OCI-LY1 (cell line): ENCODE results near the gene KIRREL3.

Source experiments
- H2AFZ ChIP-seq: fragments of 200-600 bp; sonication (generic), shearing (Covaris generic); 2 replicates; pipeline ENCODE4 v1.6.0; 2014; ENCODE audit warnings: antibody characterized with exemption, mild to moderate bottlenecking, low read length
- H3F3A ChIP-seq: fragments of 200-600 bp; sonication (generic), shearing (Covaris generic); 2 replicates; pipeline ENCODE4 v1.6.0; 2014; ENCODE audit warnings: mild to moderate bottlenecking, antibody characterized with exemption, low read length, moderate library complexity; ENCODE audit not compliant: insufficient read depth
- H3K27ac ChIP-seq: fragments of 200-600 bp; sonication (generic); 2 replicates; pipeline ENCODE4 v1.5.1; 2014; ENCODE audit warnings: low read length, mixed run types, mild to moderate bottlenecking, low read depth; ENCODE audit not compliant: poor library complexity, severe bottlenecking
- H3K27me3 ChIP-seq: fragments of 200-600 bp; sonication (generic); 2 replicates; pipeline ENCODE4 v1.6.0; 2014; ENCODE audit warnings: antibody characterized with exemption, mild to moderate bottlenecking, low read length, moderate library complexity; ENCODE audit not compliant: insufficient read depth
- H3K36me3 ChIP-seq: fragments of 200-600 bp; sonication (generic); 2 replicates; pipeline ENCODE4 v1.6.1; 2014; ENCODE audit warnings: mild to moderate bottlenecking, antibody characterized with exemption, low read length, moderate library complexity, mixed read lengths; ENCODE audit not compliant: insufficient read depth
- H3K4me1 ChIP-seq: fragments of 200-600 bp; sonication (generic); 2 replicates; pipeline ENCODE4 v1.5.1; 2014; ENCODE audit warnings: mild to moderate bottlenecking, low read length, moderate library complexity; ENCODE audit not compliant: insufficient read depth, severe bottlenecking
- H3K4me2 ChIP-seq: fragments of 200-600 bp; sonication (generic), shearing (Covaris generic); 2 replicates; pipeline ENCODE4 v1.6.1; 2014; ENCODE audit warnings: low read length
- H3K4me3 ChIP-seq: fragments of 200-600 bp; sonication (generic); 2 replicates; pipeline ENCODE4 v1.5.1; 2014; ENCODE audit warnings: low read length, low read depth, mild to moderate bottlenecking, mixed read lengths; ENCODE audit not compliant: poor library complexity, severe bottlenecking
- H3K79me2 ChIP-seq: fragments of 200-600 bp; shearing (Covaris generic); 2 replicates; pipeline ENCODE4 v1.6.1; 2016; ENCODE audit warnings: mixed run types, low read length, mixed read lengths; ENCODE audit not compliant: insufficient read depth
- H3K9ac ChIP-seq: fragments of 200-600 bp; sonication (generic), shearing (Covaris generic); 2 replicates; pipeline ENCODE4 v1.6.1; 2014; ENCODE audit warnings: mild to moderate bottlenecking, low read length, mixed read lengths
- H3K9me2 ChIP-seq: fragments of 200-600 bp; sonication (generic), shearing (Covaris generic); 2 replicates; pipeline ENCODE4 v1.6.1; 2014; ENCODE audit warnings: low read depth, mild to moderate bottlenecking, low read length, mixed read lengths
- H3K9me3 ChIP-seq: fragments of 200-600 bp; shearing (Covaris generic); 2 replicates; pipeline ENCODE4 v1.6.1; 2014; ENCODE audit warnings: low read length, mixed read lengths
- H4K20me1 ChIP-seq: fragments of 200-600 bp; sonication (generic), shearing (Covaris generic); 2 replicates; pipeline ENCODE4 v1.6.0; 2016; ENCODE audit warnings: mild to moderate bottlenecking, low read length; ENCODE audit not compliant: insufficient read depth
- EZH2 ChIP-seq: fragments of 200-600 bp; sonication (generic), shearing (Covaris generic); IDR thresholded peaks from 2 replicates; pipeline ENCODE4 v1.8.0; 2017; ENCODE audit warnings: borderline replicate concordance, mixed run types, mild to moderate bottlenecking, antibody characterized with exemption, low read length, moderate library complexity, mixed read lengths
- TF ChIP-seq, protein P1 (sequence below): fragments of 200-600 bp; sonication (generic), shearing (Covaris generic); IDR thresholded peaks from 2 replicates; pipeline ENCODE4 v1.5.1; 2017; ENCODE audit warnings: mild to moderate bottlenecking, antibody characterized with exemption, low read length, moderate library complexity, mixed read lengths

KIRREL3 gene

DNA sequence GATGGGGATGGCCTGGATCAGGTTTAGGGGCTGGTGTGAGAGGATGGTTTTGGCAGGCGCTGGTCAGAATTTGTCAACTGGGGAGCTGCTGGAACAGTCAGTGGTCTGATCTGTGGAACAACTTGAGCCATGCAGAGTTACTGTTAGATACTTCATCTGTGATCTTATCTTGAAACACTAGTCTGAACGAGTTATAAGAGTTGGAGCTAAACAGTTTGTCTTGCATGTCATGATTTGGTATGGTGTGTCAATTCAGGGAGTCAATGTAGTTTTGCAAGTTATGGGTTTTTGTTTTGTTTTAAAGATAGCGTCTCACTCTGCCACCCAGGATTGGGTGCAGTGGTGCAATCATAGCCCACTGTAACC lies 591.0 kb downstream of the KIRREL3 start:
- no peaks in the 10 kb centered on the region for H4K20me1 ChIP-seq
- H3F3A ChIP-seq: no peaks in the 10 kb centered on the region
- no peak overlapping the region for H3K27ac ChIP-seq
- no peak overlapping the region for H3K4me3 ChIP-seq
- no peak overlapping the region for H3K9ac ChIP-seq
- H3K9me2 ChIP-seq: no peaks in the 10 kb centered on the region
- H3K4me2 ChIP-seq: no peak overlapping the region
- H3K9me3 ChIP-seq: no peaks in the 10 kb centered on the region
- H3K4me1 ChIP-seq: no peaks in the 10 kb centered on the region
- H3K36me3 ChIP-seq: no peaks in the 10 kb centered on the region
- no peak for TF ChIP-seq EZH2
- TF ChIP-seq, protein P1, sequence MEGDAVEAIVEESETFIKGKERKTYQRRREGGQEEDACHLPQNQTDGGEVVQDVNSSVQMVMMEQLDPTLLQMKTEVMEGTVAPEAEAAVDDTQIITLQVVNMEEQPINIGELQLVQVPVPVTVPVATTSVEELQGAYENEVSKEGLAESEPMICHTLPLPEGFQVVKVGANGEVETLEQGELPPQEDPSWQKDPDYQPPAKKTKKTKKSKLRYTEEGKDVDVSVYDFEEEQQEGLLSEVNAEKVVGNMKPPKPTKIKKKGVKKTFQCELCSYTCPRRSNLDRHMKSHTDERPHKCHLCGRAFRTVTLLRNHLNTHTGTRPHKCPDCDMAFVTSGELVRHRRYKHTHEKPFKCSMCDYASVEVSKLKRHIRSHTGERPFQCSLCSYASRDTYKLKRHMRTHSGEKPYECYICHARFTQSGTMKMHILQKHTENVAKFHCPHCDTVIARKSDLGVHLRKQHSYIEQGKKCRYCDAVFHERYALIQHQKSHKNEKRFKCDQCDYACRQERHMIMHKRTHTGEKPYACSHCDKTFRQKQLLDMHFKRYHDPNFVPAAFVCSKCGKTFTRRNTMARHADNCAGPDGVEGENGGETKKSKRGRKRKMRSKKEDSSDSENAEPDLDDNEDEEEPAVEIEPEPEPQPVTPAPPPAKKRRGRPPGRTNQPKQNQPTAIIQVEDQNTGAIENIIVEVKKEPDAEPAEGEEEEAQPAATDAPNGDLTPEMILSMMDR: no peak
- H3K79me2 ChIP-seq: no peaks in the 10 kb centered on the region
- H3K27me3 ChIP-seq: no peaks in the 10 kb centered on the region
- H2AFZ ChIP-seq: no peak overlapping the region

DNA sequence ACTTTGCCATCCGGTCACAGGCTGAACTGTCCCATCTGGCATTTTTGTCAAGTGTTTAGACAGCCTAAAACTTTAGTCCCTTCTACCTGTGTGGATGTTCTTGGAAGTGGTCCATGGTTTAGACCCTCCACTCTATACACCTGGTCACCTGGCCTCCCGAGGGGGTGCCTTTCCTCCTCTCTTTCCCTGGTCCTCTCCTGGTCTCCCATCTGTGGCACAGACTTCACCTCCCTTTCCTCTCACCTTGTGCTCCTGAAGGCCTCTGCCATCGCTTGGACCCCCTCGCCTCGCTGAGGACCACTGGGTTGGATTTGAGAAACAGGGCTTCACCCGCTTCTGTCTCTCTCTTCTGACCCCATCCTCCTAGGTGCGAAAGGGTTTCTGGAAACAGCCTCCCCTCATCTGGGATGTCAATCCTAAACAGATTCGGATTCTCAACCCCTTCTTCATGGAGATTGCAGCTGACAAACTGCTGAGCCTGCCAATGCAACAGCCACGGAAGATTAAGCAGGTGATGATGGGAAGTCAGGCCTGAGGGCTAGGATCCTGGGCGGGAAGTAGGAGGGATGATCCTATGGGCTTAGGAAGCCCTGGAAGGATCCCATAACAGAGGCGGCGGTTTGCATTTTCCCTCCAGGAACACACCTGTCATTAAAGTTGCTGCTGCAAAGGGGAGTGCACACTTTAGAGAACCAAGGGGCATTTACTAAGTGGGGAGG lies 591.5 kb downstream of the KIRREL3 start:
- Histone ChIP-seq H3K4me3 (no peak overlapping the region), H3K4me1 (no peaks in the 10 kb centered on the region), H2AFZ (no peak overlapping the region), H3K36me3 (no peaks in the 10 kb centered on the region), H3K27me3 (no peaks in the 10 kb centered on the region), H3K79me2 (no peaks in the 10 kb centered on the region), H3K9me2 (no peaks in the 10 kb centered on the region), H3K27ac (no peak overlapping the region), H3K9ac (no peak overlapping the region), H3K4me2 (no peak overlapping the region), H3F3A (no peaks in the 10 kb centered on the region), H4K20me1 (no peaks in the 10 kb centered on the region), H3K9me3 (no peaks in the 10 kb centered on the region)
- TF ChIP-seq, protein P1: no peak
- no peak for TF ChIP-seq EZH2

DNA sequence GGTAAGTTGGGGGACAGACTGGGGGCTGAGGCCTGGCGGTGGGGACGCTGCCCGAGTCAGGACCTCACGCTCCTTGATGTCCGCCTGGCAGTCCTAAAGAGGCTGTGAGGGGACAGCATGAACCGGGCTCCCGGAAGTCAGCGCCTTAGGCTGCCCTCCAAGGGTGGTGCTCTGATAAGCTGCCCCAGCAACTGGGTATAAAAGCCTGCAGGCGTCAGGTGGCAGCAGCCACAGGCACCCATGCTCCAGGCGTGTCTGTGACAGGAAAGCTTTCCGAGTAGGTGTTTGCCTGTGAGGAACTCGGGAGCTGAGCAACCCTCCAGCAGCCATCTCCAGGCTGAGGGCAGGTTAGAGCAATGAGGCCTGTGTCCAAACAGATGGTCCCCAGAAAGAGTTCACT lies 592.1 kb downstream of the KIRREL3 start:
- Histone ChIP-seq H3F3A (no peaks in the 10 kb centered on the region), H3K9me3 (no peaks in the 10 kb centered on the region), H3K27ac (no peak overlapping the region), H3K9me2 (no peaks in the 10 kb centered on the region), H3K4me3 (no peak overlapping the region), H3K36me3 (no peaks in the 10 kb centered on the region), H3K27me3 (no peaks in the 10 kb centered on the region), H3K4me1 (no peaks in the 10 kb centered on the region), H3K79me2 (no peaks in the 10 kb centered on the region), H3K9ac (no peak overlapping the region), H3K4me2 (no peak overlapping the region), H4K20me1 (no peaks in the 10 kb centered on the region), H2AFZ (no peak overlapping the region)
- TF ChIP-seq EZH2: no peak
- TF ChIP-seq, protein P1: no peak
